ENCODE data around the gene ADORA1.

ADORA1 gene

DNA sequence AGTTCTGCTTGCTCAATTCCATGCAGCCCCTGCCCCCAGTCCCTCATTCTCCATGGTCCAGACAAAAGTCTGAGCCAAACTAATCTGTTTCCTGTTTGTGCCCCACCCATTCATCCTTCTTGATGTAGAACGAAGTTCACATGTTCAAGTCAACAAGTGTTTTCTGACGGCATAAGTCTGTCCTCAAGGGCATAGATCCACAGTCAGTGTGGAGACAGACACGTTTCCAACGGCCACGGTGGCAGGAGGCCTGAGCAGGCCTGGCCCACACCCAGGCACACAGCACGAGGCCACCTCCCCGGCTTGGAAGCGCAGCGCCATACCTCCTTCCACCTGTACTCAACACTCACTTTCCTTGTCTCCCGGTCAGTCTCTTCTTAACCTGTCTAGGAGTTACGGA, 16.1 kb downstream of the ADORA1 start:
- no peak for DNase-seq

- no peak for DNase-seq
These were observed 17.1 kb downstream of the ADORA1 start for GRCh38 chr1:203144661-203145060.

- peak; percentile 19 for DNase-seq
These were observed 18.0 kb downstream of the ADORA1 start for GRCh38 chr1:203145321-203146041.

GRCh38 chr1:203146042-203146369, 18.5 kb downstream of the ADORA1 start:
- no peak for DNase-seq

- DNase-seq, result no peak
These were observed 19.0 kb downstream of the ADORA1 start for GRCh38 chr1:203146537-203146936.

DNA sequence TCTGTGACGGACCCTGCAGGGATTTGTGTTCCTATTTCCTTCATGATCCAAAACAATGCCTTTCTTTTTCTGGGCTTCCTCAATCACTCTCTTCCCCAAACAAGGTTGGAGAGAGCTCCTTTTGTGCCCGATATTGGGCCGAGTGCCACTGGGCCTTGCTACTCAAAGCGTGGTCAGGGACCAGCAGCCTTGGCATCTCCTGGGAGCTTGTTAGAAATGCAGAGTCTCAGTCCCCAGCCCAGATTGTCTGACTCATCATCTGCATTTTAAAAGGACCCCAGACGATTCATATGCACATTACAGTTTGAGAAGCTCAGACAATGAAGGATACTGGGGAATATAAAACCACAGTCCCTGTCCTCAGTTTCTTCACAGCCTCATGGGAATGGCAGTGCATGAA, 19.9 kb downstream of the ADORA1 start:
- DNase-seq, result no peak

DNA sequence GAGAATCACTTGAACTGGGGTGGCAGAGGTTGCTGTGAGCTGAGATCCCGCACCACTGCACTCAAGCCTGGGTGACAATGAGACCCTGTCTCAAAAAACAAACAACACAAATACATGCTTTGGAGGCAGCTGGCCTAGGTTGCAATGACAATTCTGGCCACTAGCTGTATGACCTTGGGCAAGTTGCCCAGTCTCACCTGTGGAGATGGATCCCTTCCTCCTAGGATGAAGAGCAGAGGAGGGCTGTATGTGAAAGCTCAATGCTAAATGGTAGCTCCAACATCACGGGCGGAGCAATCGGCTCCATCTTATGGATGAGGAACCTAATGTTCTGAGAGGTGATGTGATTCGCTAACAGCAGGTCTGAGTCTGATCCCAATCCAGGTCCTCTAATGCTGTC, 20.6 kb downstream of the ADORA1 start:
- peak; percentile 14 for DNase-seq

DNA sequence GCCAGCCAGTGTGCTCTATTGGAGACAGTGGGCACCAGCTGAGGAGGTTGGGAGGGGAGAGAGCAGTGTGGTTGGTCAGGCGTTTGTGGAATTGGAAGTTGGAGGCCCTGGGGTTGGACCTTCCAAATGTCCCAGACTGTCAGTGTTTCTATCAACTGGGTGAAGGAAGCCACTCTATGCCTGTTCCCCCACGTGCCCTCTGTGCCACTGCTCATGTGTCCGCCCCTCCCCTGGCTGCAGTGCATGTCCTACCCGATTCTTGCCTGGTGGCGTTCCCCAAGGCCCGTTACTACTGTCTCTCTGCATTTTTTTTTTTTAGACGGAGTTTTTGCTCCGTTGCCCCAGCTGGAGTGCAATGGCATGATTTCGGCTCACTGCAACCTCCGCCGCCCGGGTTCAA, 21.1 kb downstream of the ADORA1 start:
- no peak for DNase-seq

DNA sequence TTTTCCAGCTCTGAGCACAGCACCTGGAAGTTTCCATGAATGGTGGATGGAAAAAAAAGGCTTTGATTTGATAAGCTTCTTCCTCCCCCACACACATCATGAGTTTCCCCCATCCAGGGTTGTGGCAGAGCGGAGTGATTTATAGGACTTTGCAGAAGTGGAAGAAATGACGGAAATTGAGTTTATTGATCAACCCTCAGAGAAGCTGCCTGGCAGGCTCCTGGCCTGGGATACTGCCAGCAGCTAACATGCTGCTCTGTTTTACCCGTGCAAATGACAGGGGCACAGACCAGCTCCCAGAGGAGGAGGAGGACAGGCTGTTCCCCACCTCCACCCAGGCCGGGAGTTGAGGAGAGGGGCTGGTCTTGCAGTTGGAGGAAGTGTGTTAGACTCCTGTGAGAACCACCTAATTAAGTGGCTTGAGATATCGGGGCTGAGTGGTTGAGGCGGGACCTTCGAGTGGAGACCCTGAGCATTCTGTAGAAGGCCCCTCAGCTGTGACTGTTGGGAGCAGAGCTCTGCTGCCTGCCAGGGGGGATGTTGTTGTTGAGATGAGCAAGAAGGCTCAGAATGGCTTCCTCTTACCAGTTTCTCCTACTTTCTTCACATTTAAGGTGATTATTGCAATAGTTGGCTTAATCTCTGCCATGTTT, 21.8 kb downstream of the ADORA1 start:
- DNase-seq, result peak; percentile 16

GRCh38 chr1:203150511-203151297, 23.2 kb downstream of the ADORA1 start:
- DNase-seq, result no peak

DNA sequence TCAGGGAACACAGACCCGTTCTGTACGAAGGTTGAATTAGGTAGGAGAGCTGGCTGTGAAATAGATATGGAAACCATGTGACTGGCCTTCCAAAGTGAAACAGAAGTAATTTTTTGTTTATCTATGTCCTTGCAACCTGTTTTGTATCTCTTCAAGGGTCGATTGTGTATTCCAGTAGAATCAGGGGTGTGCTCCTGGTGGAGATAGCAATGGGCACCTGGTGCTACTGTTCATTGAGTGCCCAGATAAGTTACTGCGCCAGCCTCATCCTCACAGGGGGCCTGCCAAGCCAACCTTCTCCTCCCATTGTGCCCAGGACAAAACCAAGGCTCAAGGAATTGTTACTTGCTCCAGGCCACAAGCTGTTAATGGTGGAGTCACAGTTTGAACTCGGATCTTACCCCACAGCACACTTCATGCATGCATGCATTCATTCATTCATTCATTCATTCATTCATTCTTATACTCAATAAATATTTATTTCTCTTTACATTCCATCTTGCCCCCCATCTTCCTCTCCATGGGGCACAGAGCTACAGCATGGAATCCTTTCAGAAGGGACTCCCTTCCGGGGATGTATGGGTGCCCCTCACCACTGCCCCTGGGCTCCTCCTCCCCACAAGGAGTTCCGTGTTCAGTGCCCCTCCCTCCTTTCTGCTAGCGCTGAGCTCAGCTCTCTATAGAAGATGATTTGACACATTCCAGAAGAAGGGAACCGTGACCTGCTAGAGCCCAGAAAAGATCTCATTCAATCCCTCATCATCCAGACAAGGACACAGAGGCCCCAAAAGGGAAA, 24.0 kb downstream of the ADORA1 start:
- no peak for DNase-seq

- DNase-seq, result peak; percentile 9
These were observed 24.9 kb downstream of the ADORA1 start for GRCh38 chr1:203152158-203153034.

DNA sequence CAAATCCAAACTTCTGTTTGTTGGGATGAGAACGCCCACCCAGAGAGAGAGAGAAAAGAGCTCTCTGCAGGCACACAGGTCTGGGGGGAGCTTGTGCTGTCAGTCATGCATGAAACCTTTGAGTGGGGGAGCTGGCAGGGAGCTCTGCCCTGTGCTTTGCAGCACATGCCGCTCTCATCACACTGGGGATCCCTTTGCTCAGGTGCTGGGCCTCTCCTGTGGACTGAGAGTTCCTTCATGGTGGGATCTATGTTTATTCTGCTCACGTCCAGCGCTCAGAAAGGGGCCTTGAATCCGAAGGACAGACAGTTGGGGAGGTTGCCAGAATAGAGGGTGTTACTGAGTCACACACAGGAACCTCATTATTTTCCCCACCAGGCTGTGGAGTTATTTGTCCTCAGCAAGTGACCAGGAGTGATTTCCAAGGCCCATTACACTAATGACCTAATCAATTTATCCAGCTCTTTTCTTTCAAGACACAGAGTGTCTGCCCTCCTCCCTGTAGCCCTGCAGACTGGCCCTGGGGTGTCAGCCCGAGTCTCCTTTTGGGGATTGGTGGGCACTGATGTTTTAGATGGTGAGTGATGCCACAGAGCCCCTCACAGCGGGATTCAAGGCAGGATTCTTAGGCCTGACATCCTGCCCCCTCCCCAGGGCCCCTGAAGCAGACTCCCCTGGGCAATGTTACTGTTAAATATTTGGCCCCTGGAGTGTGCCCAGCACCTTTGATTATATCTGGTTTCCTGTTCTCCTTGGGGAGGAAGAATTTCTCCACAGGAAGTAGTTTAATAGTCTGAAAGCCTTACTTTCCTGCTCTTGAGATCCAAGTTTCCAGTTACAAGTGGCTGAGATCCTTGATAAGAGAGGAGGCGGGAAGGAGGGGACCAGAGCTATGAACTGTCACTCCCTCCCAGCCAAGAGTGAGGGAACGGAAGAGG, 25.8 kb downstream of the ADORA1 start:
- DNase-seq, result no peak

GRCh38 chr1:203153989-203154821, 26.7 kb downstream of the ADORA1 start:
- DNase-seq, result no peak

- no peak for DNase-seq
These were observed 28.8 kb downstream of the ADORA1 start for GRCh38 chr1:203156280-203156679.

DNA sequence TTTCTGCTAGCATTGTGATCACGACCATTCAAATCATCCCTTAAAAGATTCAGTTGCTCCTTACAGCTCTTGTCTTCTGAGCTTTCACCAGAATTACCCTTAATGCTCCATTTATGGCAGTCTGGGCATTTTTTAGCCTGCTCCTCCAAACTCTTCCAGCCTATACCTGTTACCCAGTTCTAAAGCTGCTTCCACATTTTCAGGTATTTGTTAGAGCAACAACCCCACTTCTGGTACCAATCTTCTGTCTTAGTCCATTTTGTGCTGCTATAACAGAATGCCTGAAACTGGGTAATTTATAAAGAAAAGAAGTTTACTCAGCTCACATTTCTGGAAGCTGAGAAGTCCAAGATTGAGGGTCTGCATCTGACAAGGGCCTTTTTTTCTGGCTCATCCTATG, 30.9 kb downstream of the ADORA1 start:
- DNase-seq, result no peak

- peak; percentile 93 for DNase-seq
These were observed 31.6 kb downstream of the ADORA1 start for GRCh38 chr1:203158960-203159665.

DNA sequence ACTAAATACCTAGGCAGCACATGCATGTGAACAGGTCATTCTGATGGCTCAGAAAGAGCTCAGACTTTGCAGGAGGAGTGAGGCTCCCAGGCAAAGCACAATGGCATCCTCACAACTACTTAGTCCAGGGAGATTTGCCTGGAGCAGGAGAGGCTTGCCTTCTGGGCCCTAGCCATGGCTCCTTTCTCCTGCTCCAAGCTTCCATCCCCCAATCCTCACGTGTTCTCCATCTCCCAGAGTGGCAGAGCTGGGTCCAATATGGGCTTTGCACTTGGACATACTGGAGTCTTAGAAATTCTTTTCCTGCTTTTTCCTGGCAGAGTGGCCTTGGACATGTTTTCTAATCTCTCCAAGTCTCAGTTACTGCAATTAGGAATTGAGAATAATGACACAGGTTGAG, 32.3 kb downstream of the ADORA1 start:
- no peak for DNase-seq

DNA sequence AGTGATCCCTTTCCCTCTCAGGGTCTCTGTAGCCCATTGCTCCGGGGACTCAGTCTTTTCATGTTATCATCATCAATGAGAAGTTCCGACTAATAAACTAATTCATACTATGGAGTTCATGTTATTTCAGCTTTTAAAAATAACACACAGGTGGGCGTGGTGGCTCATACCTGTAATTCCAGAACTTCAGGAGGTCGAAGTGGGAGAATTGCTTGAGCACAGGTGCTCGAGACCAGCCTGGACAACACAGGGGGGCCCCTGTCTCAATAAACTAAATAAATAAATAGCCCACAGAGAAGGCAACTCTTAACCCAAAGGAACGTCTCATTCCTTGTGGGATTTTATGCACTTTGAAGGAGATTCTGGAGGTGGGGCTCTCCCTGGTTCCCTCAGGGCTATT, 33.6 kb downstream of the ADORA1 start:
- DNase-seq, result no peak

Data from NCI-H1694 (cell line).